HEK293 (cell line): Measurements from ENCODE around the gene CSRP1.

Experiments used
- ATF2 ChIP-seq: fragments of 450-650 bp; formaldehyde crosslinking; IDR thresholded peaks from 2 replicates; pipeline ENCODE4 v1.5.1; 2016; ENCODE audit warnings: missing biosample characterization, missing genetic modification characterization, low read depth
- CTCF ChIP-seq: fragments of 450-650 bp; formaldehyde crosslinking; IDR thresholded peaks from 2 replicates; pipeline ENCODE4 v1.5.1; 2016; ENCODE audit warnings: missing biosample characterization, missing genetic modification characterization
- GLI2 ChIP-seq: fragments of 450-650 bp; formaldehyde crosslinking; IDR thresholded peaks from 2 replicates; pipeline ENCODE4; 2017; ENCODE audit warnings: missing biosample characterization, missing genetic modification characterization, low read depth, borderline replicate concordance
- WT1 ChIP-seq: fragments of 450-650 bp; formaldehyde crosslinking; IDR thresholded peaks from 2 replicates; pipeline ENCODE4 v1.5.1; 2016; ENCODE audit warnings: missing biosample characterization, missing genetic modification characterization
- YY1 ChIP-seq: fragments of 450-650 bp; formaldehyde crosslinking; IDR thresholded peaks from 2 replicates; pipeline ENCODE4 v1.5.1; 2018; ENCODE audit warnings: missing biosample characterization, missing genetic modification characterization
- ZIC2 ChIP-seq: fragments of 450-650 bp; formaldehyde crosslinking; IDR thresholded peaks from 2 replicates; pipeline ENCODE4 v1.5.1; 2016; ENCODE audit warnings: missing biosample characterization, missing genetic modification characterization
- ZNF175 ChIP-seq: fragments of 450-650 bp; formaldehyde crosslinking; IDR thresholded peaks from 2 replicates; pipeline ENCODE4 v1.5.1; 2016; ENCODE audit warnings: missing biosample characterization, missing genetic modification characterization
- ZNF398 ChIP-seq: fragments of 450-650 bp; formaldehyde crosslinking; IDR thresholded peaks from 2 replicates; pipeline ENCODE4 v1.5.1; 2017; ENCODE audit warnings: missing biosample characterization, missing genetic modification characterization
- ZNF639 ChIP-seq: fragments of 450-650 bp; formaldehyde crosslinking; IDR thresholded peaks from 2 replicates; pipeline ENCODE4 v1.5.1; 2016; ENCODE audit warnings: missing biosample characterization, missing genetic modification characterization
- ZNF830 ChIP-seq: fragments of 450-650 bp; IDR thresholded peaks from 2 replicates; pipeline ENCODE4 v1.5.0; 2018; ENCODE audit warnings: missing biosample characterization, missing genetic modification characterization, low read depth, mild to moderate bottlenecking, moderate library complexity
- TF ChIP-seq, protein P1 (sequence below): fragments of 450-650 bp; IDR thresholded peaks from 2 replicates; pipeline ENCODE4 v1.5.1; 2018; ENCODE audit warnings: missing biosample characterization, mild to moderate bottlenecking, missing genetic modification characterization

DNA sequence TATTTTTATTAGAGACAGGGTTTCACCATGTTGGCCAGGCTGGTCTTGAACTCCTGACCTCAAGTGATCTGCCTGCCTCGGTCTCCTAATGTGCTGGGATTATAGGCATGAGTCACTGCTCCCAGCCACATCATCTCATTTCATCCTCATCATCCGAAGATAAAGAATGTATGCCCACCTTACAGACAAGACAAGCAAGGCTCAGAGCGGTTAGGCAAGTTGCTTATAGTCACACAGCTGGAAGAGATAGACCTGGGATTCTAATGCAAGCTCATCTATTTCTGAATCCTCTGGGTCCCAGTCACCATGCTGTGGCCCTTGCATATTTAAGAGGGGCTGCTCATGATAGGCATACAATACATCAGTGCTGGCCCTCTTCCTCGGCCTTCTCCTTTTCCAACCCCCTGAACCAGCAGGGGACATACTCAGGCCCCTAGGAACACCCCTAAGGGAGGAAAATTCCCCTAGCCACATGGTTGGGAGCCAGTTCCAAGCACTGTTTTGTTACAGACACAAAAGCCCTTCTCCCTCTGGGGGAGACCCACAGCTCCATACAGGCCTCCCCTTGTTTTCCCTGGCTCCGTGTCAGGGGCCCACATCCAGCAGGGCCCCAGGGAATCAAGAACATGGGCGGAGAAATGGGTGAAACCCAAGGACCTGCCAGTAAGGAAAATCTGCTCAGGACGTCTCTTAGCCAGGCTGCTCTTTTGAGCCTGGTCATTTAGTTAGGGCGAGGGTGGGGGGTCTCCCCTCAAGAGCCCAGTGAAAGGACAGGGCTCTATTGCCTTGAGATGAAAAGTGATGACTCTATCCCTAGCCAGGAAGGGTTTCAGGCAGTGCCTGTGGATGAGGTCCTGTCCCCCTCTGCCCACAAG is 6.9 kb downstream of the CSRP1 start:
- TF ChIP-seq ZNF175 (tag by site-specific recombination): no peak
- TF ChIP-seq ZIC2 (tag by site-specific recombination): peak; percentile 54
- no peak for TF ChIP-seq WT1 (tag by site-specific recombination)
- TF ChIP-seq CTCF (tag by site-specific recombination): no peak
- no peak for TF ChIP-seq YY1
- no peak for TF ChIP-seq ATF2 (tag by site-specific recombination)
- TF ChIP-seq GLI2: no peak
- TF ChIP-seq, protein P1, sequence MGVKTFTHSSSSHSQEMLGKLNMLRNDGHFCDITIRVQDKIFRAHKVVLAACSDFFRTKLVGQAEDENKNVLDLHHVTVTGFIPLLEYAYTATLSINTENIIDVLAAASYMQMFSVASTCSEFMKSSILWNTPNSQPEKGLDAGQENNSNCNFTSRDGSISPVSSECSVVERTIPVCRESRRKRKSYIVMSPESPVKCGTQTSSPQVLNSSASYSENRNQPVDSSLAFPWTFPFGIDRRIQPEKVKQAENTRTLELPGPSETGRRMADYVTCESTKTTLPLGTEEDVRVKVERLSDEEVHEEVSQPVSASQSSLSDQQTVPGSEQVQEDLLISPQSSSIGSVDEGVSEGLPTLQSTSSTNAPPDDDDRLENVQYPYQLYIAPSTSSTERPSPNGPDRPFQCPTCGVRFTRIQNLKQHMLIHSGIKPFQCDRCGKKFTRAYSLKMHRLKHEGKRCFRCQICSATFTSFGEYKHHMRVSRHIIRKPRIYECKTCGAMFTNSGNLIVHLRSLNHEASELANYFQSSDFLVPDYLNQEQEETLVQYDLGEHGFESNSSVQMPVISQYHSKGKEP (tag by site-specific recombination): no peak
- TF ChIP-seq ZNF830 (tag by site-specific recombination): no peak
- TF ChIP-seq ZNF639 (tag by site-specific recombination): no peak
- no peak for TF ChIP-seq ZNF398 (tag by site-specific recombination)
